Spleen (tissue), 11 donors: ENCODE data around the gene JAKMIP3. TPM values are rescaled to one million over a fixed set of nuclear protein-coding genes. Genes with fewer than 3 reads are reported as not detected.

Experiments
- DNase-seq: peaks from one replicate; pipeline ENCODE4 v3.0.0-alpha.2; 2020
- H3K27ac ChIP-seq, 8 donors: fragments of 200-600 bp; sonication (generic) in 7 of 8; 1 replicate in 4 of 8; 2 replicates in 4 of 8; pipeline versions ENCODE4 v1.5.0 to v1.8.0; 2016 to 2021; ENCODE audit warnings: inconsistent platforms in 4 of 8, mild to moderate bottlenecking in 4 of 8, moderate library complexity in 1 of 8
- H3K27me3 ChIP-seq, 7 donors: fragments of 200-600 bp; sonication (generic) in 6 of 7; replicated peaks in 1 of 7; 1 replicate in 4 of 7; 2 replicates in 3 of 7; pipeline versions ENCODE4 v1.5.0 to v1.8.0; 2016 to 2021; ENCODE audit warnings: inconsistent platforms in 3 of 7, mild to moderate bottlenecking in 1 of 7
- H3K36me3 ChIP-seq, 6 donors: fragments of 200-600 bp; sonication (generic) in 5 of 6; 1 replicate in 4 of 6; 2 replicates in 2 of 6; pipeline versions ENCODE4 v1.5.0 to v1.8.0; 2016 to 2021; ENCODE audit warnings: inconsistent platforms in 2 of 6
- H3K4me1 ChIP-seq, 6 donors: fragments of 200-600 bp; sonication (generic) in 5 of 6; 1 replicate in 3 of 6; 2 replicates in 3 of 6; pipeline versions ENCODE4 v1.5.0 to v1.8.0; 2016 to 2021; ENCODE audit warnings: inconsistent platforms in 3 of 6
- H3K4me3 ChIP-seq, 8 donors: fragments of 200-600 bp; sonication (generic) in 7 of 8; 1 replicate in 4 of 8; 2 replicates in 4 of 8; pipeline versions ENCODE4 v1.5.0 to v1.8.0; 2016 to 2021; ENCODE audit warnings: inconsistent platforms in 4 of 8, mild to moderate bottlenecking in 4 of 8, moderate library complexity in 2 of 8
- H3K9me3 ChIP-seq, 8 donors: fragments of 200-600 bp; sonication (generic) in 7 of 8; 1 replicate in 4 of 8; 2 replicates in 4 of 8; pipeline versions ENCODE4 v1.5.0 to v1.8.0; 2016 to 2021; ENCODE audit warnings: inconsistent platforms in 4 of 8
- CTCF ChIP-seq, 11 experiments: fragments of 200-600 bp in 7 of 11; fragments of 450-650 bp in 4 of 11; sonication (generic) in 4 of 11; IDR thresholded peaks in 8 of 11; conservative IDR thresholded peaks in 3 of 11; 1 replicate in 7 of 11; 2 replicates in 4 of 11; pipeline versions ENCODE4 v1.4.0 to v1.8.0; 2016 to 2021; ENCODE audit warnings: antibody characterized with exemption in 11 of 11, inconsistent platforms in 4 of 11, mild to moderate bottlenecking in 1 of 11
- POLR2A ChIP-seq, 3 donors: fragments of 450-650 bp; IDR thresholded peaks; one replicate each; pipeline ENCODE4 v1.5.1; 2017; ENCODE audit warnings: antibody characterized with exemption in 3 of 3, mild to moderate bottlenecking in 1 of 3
- POLR2AphosphoS5 ChIP-seq, 3 donors: sonication (generic); formaldehyde crosslinking; IDR thresholded peaks; one replicate each; pipeline ENCODE4 v1.5.1; 2017; ENCODE audit warnings: antibody characterized with exemption in 3 of 3
- WGBS, 5 donors: extraction: QIAGEN DNeasy Blood & Tissue Kit in 3 of 5; methylation state at CpG; one replicate each; pipeline versions ENCODE4 v1.1.5 to v1.1.7; 2013 to 2018; 5-methylcytosine and 5-hydroxymethylcytosine counted together
- intact Hi-C: fragments of 100-400 bp; cut with DNase I; formaldehyde crosslinking; loops from one replicate; pipeline ENCODE4 v1.15.0; 2023; ENCODE audit warnings: low total_unique reads
- polyA plus RNA-seq, 3 donors: library from polyadenylated mRNA; stranded (reverse); fragments of 200-250 nt; gene quantifications; one replicate each; pipeline ENCODE4 v1.2.1, GENCODE V29; 2013
- total RNA-seq, 7 donors: library from RNA; depleted of rRNA in 3 of 7; stranded (reverse); fragments of >200 nt in 3 of 7; fragmentation: NEBNext Ultra II Directional in 4 of 7; extraction: Animal tissue kit (Norgen Biotek cat#: 25700) in 4 of 7; gene quantifications; one replicate each; pipeline versions ENCODE4 v1.1.0 to v1.2.1, GENCODE V29; 2016 to 2021
- donor health status: healthy with polysubstance abuse.
- donor health status: DM: no; HTN: no; CAD: no; lungs with moderate emphysema.
- donor health status: DM: no; HTN: no; CAD: no.
- donor health status: Bipolar disorder and iron deficiency.
- donor health status: healthy.
- donor health status: DM: no; HTN: no; CAD: no.
- donor health status: DM: yes; HTN: yes; CAD: no.

The JAKMIP3 gene
- total and polyA plus RNA-seq, 10 donors = 0.06 to 0.92 (median 0.37) TPM

GRCh38 chr10:132033632-132034031 is 32.1 kb upstream of the JAKMIP3 start:
- Histone ChIP-seq H3K27ac (no peak overlapping the region), H3K27me3 (peaks cover 0 to 93% (median 39%) of the 10 kb centered on the region in 7 donors), H3K4me1 (peaks cover 0 to 18% (median 11%) of the 10 kb centered on the region in 6 donors), H3K36me3 (no peaks in the 10 kb centered on the region), H3K9me3 (no peaks in the 10 kb centered on the region), H3K4me3 (no peak overlapping the region)
- WGBS, 5 donors = 78 to 95% (median 87%) methylated on average over 5 of the region's 5 CpGs
- peak; percentile 23 for DNase-seq
- intact Hi-C loops = no loop called here
- TF ChIP-seq POLR2AphosphoS5 (IDR thresholded peaks at IDR 0.05) (no peak), CTCF (IDR thresholded peaks at IDR 0.05 in 8 of 11, conservative IDR thresholded peaks at IDR 0.05 in 3 of 11) (no peak), POLR2A (IDR thresholded peaks at IDR 0.05) (no peak)

- intact Hi-C loops = no loop called here
- H3K9me3 ChIP-seq = no peaks in the 10 kb centered on the region
- peaks cover 0 to 18% (median 11%) of the 10 kb centered on the region in 6 donors for H3K4me1 ChIP-seq
- DNase-seq = peak; percentile 15
- WGBS, 5 donors = 71 to 79% (median 77%) methylated on average over 8 of the region's 8 CpGs
- no peak overlapping the region for H3K27ac ChIP-seq
- H3K27me3 ChIP-seq = peaks cover 0 to 95% (median 42%) of the 10 kb centered on the region in 7 donors
- H3K36me3 ChIP-seq = no peaks in the 10 kb centered on the region
- no peak overlapping the region for H3K4me3 ChIP-seq
- TF ChIP-seq CTCF (IDR thresholded peaks at IDR 0.05 in 8 of 11, conservative IDR thresholded peaks at IDR 0.05 in 3 of 11) = no peak
- no peak for TF ChIP-seq POLR2A (IDR thresholded peaks at IDR 0.05)
- TF ChIP-seq POLR2AphosphoS5 (IDR thresholded peaks at IDR 0.05) = no peak
These were observed 30.3 kb upstream of the JAKMIP3 start for GRCh38 chr10:132035476-132035875.

- H3K27ac ChIP-seq = no peak overlapping the region
- peaks cover 0 to 95% (median 43%) of the 10 kb centered on the region in 7 donors for H3K27me3 ChIP-seq
- peak overlapping the region in 7 of 8 donors; percentile 15 to 60 (median 28) for H3K4me3 ChIP-seq
- intact Hi-C loops = no loop called here
- WGBS, 5 donors = 0 to 4% (median 2%) methylated on average over 11 to 100 of the region's 100 CpGs
- no peak for TF ChIP-seq CTCF (IDR thresholded peaks at IDR 0.05 in 8 of 11, conservative IDR thresholded peaks at IDR 0.05 in 3 of 11)
- TF ChIP-seq POLR2A (IDR thresholded peaks at IDR 0.05) = no peak
- H3K36me3 ChIP-seq = no peaks in the 10 kb centered on the region
- peak; percentile 70 for DNase-seq
- H3K9me3 ChIP-seq = no peaks in the 10 kb centered on the region
- H3K4me1 ChIP-seq = peaks cover 0 to 18% (median 11%) of the 10 kb centered on the region in 6 donors
These were observed 29.4 kb upstream of the JAKMIP3 start for GRCh38 chr10:132036153-132036886.

DNA sequence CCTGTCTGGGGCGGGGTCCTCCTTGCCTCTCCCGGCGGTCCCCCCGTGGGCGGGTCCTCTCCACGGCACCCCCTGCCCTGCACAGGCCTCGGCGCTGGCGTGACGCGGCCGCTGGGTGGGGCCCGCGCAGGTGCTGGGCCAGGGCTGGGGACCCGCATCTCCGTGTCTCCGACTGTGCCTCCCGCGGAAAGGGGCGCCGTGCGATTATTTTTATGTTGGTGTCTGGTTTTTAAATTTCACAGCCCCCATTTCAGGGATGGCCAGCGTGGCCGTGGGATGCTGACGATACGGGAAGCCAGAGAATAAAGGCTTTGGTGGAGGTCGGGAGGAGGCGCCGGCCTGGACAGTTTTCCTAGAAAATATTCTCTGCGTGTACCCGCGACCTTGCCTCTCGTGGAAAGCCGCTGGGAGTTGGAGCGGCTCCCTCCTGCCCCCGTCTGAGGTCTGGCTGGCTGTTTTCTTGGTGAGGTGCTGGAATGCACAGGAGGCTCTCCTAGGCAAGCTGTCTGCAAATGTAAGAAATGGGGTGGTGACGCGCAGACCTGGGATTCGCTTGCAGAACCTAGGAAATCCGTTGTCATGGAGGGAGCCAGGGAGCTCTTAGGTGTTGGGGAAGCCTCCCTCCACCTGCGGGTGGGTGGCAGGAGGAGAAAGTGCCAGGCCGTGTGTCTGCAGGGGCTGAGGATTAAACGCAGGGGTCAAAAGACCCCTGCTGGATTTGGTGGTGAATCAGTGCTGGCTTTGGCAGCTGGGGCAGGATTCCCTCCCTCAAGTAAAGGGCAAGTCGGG is 28.7 kb upstream of the JAKMIP3 start:
- Histone ChIP-seq H3K27ac (no peak overlapping the region), H3K27me3 (peaks cover 0 to 96% (median 50%) of the 10 kb centered on the region in 7 donors), H3K36me3 (no peaks in the 10 kb centered on the region), H3K4me1 (peaks cover 0 to 18% (median 11%) of the 10 kb centered on the region in 6 donors), H3K4me3 (peak overlapping the region in 6 of 8 donors; percentile 15 to 60 (median 28)), H3K9me3 (no peaks in the 10 kb centered on the region)
- intact Hi-C loops = no loop called here
- WGBS, 5 donors = 3 to 8% (median 4%) methylated on average over 22 to 44 of the region's 44 CpGs
- TF ChIP-seq POLR2A (IDR thresholded peaks at IDR 0.05) (no peak), POLR2AphosphoS5 (IDR thresholded peaks at IDR 0.05) (no peak)
- DNase-seq = peak; percentile 36
